GM23248 (cell line): Measurements from ENCODE around the gene PACSIN1. TPM values are rescaled to one million over a fixed set of nuclear protein-coding genes. Genes with fewer than 3 reads are reported as not detected.

Experiments used
- DNase-seq: peaks from one replicate; pipeline ENCODE4 v3.0.0-alpha.2; 2015
- H2AFZ ChIP-seq: fragments of 200-600 bp; sonication (generic); 2 replicates; pipeline ENCODE4 v1.6.1; 2016; ENCODE audit warnings: antibody characterized with exemption
- H3F3A ChIP-seq: fragments of 200-600 bp; sonication (generic); 2 replicates; pipeline ENCODE4 v1.6.1; 2016; ENCODE audit warnings: mild to moderate bottlenecking, antibody characterized with exemption, mixed run types; ENCODE audit not compliant: insufficient read depth
- H3K27ac ChIP-seq: fragments of 200-600 bp; sonication (generic); 2 replicates; pipeline ENCODE4 v1.5.1; 2016; ENCODE audit warnings: mild to moderate bottlenecking
- H3K27me3 ChIP-seq: fragments of 200-600 bp; sonication (generic); replicated peaks from 2 replicates; pipeline ENCODE4 v1.6.1; 2016; ENCODE audit warnings: mild to moderate bottlenecking; ENCODE audit not compliant: insufficient read depth
- H3K36me3 ChIP-seq: fragments of 200-600 bp; sonication (generic); 2 replicates; pipeline ENCODE4 v1.6.1; 2016; ENCODE audit warnings: low read depth, mild to moderate bottlenecking
- H3K4me1 ChIP-seq: fragments of 200-600 bp; sonication (generic); 2 replicates; pipeline ENCODE4 v1.6.1; 2016; ENCODE audit warnings: mild to moderate bottlenecking; ENCODE audit not compliant: insufficient read depth
- H3K4me2 ChIP-seq: fragments of 200-600 bp; sonication (generic); one replicate; pipeline ENCODE4 v1.6.1; 2016; ENCODE audit warnings: mild to moderate bottlenecking; ENCODE audit not compliant: unreplicated experiment
- H3K4me3 ChIP-seq: fragments of 200-600 bp; sonication (generic); 2 replicates; pipeline ENCODE4 v1.5.1; 2016; ENCODE audit warnings: mild to moderate bottlenecking
- H3K79me2 ChIP-seq: fragments of 200-600 bp; sonication (generic); 2 replicates; pipeline ENCODE4 v1.6.1; 2016; ENCODE audit warnings: mild to moderate bottlenecking; ENCODE audit not compliant: insufficient read depth
- H3K9ac ChIP-seq: fragments of 200-600 bp; sonication (generic); 2 replicates; pipeline ENCODE4 v1.6.1; 2016; ENCODE audit warnings: mild to moderate bottlenecking
- H3K9me2 ChIP-seq: fragments of 200-600 bp; sonication (generic); 2 replicates; pipeline ENCODE4 v1.6.1; 2016; ENCODE audit warnings: mixed run types, mild to moderate bottlenecking, moderate library complexity; ENCODE audit not compliant: insufficient read depth
- H3K9me3 ChIP-seq: fragments of 200-600 bp; sonication (generic); one replicate; pipeline ENCODE4 v1.6.1; 2017; ENCODE audit warnings: low read depth
- H4K20me1 ChIP-seq: fragments of 200-600 bp; sonication (generic); 2 replicates; pipeline ENCODE4 v1.6.0; 2016; ENCODE audit not compliant: insufficient read depth
- EZH2 ChIP-seq: fragments of 200-600 bp; sonication (generic); IDR thresholded peaks from 2 replicates; pipeline ENCODE4 v1.6.1; 2018; ENCODE audit warnings: antibody characterized with exemption, mild to moderate bottlenecking; ENCODE audit not compliant: insufficient read depth, poor library complexity, severe bottlenecking
- EZH2phosphoT487 ChIP-seq: fragments of 200-600 bp; sonication (generic); IDR thresholded peaks from 2 replicates; pipeline ENCODE4 v1.6.1; 2018; ENCODE audit warnings: antibody characterized with exemption, moderate library complexity, mild to moderate bottlenecking, low read depth; ENCODE audit not compliant: insufficient read depth
- WGBS, 2 experiments: methylation state at CpG; one replicate each; pipeline ENCODE4 v1.1.6; 2015 to 2017; ENCODE audit warnings: low lambda C conversion rate in 2 of 2, low coverage in 1 of 2; ENCODE audit errors: missing lambda C conversion rate in 2 of 2; 5-methylcytosine and 5-hydroxymethylcytosine counted together
- in situ Hi-C: fragments of 300-500 bp; cut with MboI; formaldehyde crosslinking; loops from 2 replicates; pipeline ENCODE4 v1.15.0; 2020
- polyA plus RNA-seq: library from polyadenylated mRNA; unstranded; fragments of >200 nt; fragmentation: Nextera tagmentation; extraction: Ambion mirVana; gene quantifications from 2 replicates; pipeline ENCODE4 v1.2.1, GENCODE V29; 2016
- total RNA-seq: library from RNA; depleted of rRNA; stranded (reverse); fragments of >200 nt; shearing (Covaris generic); gene quantifications from 2 replicates; pipeline ENCODE4 v1.2.3, GENCODE V29; 2014

Gene PACSIN1
- total and polyA plus RNA-seq, 2 experiments from 2014 or later, result not detected

- in situ Hi-C loops, result no loop called here
- Histone ChIP-seq H3K9me2 (no peaks in the 10 kb centered on the region), H2AFZ (no peak within 1 kb of the TSS), H3K4me1 (no peaks in the 10 kb centered on the region), H3F3A (no peaks in the 10 kb centered on the region), H3K4me3 (no peak within 1 kb of the TSS), H3K9ac (no peak within 1 kb of the TSS), H3K4me2 (no peak within 1 kb of the TSS), H3K9me3 (no peaks in the 10 kb centered on the region), H4K20me1 (no peaks in the 10 kb centered on the region), H3K36me3 (no peaks in the 10 kb centered on the region), H3K27me3 (no peaks in the 10 kb centered on the region), H3K79me2 (no peaks in the 10 kb centered on the region), H3K27ac (no peak within 1 kb of the TSS)
- TF ChIP-seq EZH2 (no peak), EZH2phosphoT487 (no peak)
- no peak for DNase-seq
- 44 to 45% methylated on average over 6 of the region's 6 CpGs for WGBS, 2 experiments
Observed at GRCh38 chr6:34556031-34556471, 90.2 kb downstream of the PACSIN1 start, which contains the start of gene SPDEF. TSS of gene SPDEF (minus strand) at chr6:34556329. CDS start at chr6:34544455, 11,874 bp downstream.

GRCh38 chr6:34556493-34556892, 90.6 kb downstream of the PACSIN1 start:
- H3K9me2 ChIP-seq, result no peaks in the 10 kb centered on the region
- no peak overlapping the region for H3K4me3 ChIP-seq
- H4K20me1 ChIP-seq, result no peaks in the 10 kb centered on the region
- H3K79me2 ChIP-seq, result no peaks in the 10 kb centered on the region
- no peak overlapping the region for H3K9ac ChIP-seq
- no peak for TF ChIP-seq EZH2
- no peak for TF ChIP-seq EZH2phosphoT487
- no peak overlapping the region for H3K4me2 ChIP-seq
- no peak overlapping the region for H2AFZ ChIP-seq
- no peaks in the 10 kb centered on the region for H3K36me3 ChIP-seq
- H3K4me1 ChIP-seq, result no peaks in the 10 kb centered on the region
- WGBS, 2 experiments, result 70 to 75% methylated on average over 9 of the region's 9 CpGs
- in situ Hi-C loops, result no loop called here
- H3K27me3 ChIP-seq, result no peaks in the 10 kb centered on the region
- no peaks in the 10 kb centered on the region for H3K9me3 ChIP-seq
- no peaks in the 10 kb centered on the region for H3F3A ChIP-seq
- H3K27ac ChIP-seq, result no peak overlapping the region
- DNase-seq, result no peak

GRCh38 chr6:34557228-34557627, 91.4 kb downstream of the PACSIN1 start:
- Histone ChIP-seq H4K20me1 (no peaks in the 10 kb centered on the region), H3K79me2 (no peaks in the 10 kb centered on the region), H3K27ac (no peak overlapping the region), H2AFZ (no peak overlapping the region), H3K9me3 (no peaks in the 10 kb centered on the region), H3K4me1 (no peaks in the 10 kb centered on the region), H3K9ac (no peak overlapping the region), H3K36me3 (no peaks in the 10 kb centered on the region), H3K27me3 (no peaks in the 10 kb centered on the region), H3K9me2 (no peaks in the 10 kb centered on the region), H3K4me3 (no peak overlapping the region), H3K4me2 (no peak overlapping the region), H3F3A (no peaks in the 10 kb centered on the region)
- WGBS, 2 experiments, result 72 to 78% methylated on average over 9 of the region's 9 CpGs
- in situ Hi-C loops, result no loop called here
- TF ChIP-seq EZH2phosphoT487, result no peak
- TF ChIP-seq EZH2, result no peak
- no peak for DNase-seq

DNA sequence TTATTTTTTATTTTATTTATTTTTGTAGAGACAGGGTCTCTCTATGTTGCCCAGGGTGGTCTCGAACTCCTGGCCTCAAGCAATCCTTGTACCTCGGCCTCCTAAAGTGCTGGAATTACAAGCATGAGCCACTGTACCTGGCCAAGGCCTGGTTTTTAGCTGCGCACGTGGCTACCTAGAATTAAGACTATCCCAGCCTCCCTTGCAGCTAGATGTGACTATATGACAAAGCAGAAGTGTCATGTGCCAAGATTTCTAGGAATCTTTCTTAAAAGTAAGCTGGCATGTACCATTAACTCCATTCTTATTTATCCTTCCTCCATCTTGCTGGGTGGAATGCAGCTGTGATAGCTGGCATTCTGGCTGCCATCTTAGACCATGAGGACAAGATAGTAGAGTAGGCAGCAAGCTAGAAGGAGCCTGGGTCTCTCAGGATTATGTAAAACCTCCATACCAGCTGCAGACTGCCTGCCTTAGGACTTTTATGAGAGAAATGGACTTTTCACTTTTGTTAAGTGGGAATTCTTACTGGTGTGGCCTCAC, 92.4 kb downstream of the PACSIN1 start:
- Histone ChIP-seq H4K20me1 (no peaks in the 10 kb centered on the region), H2AFZ (no peak overlapping the region), H3K4me2 (no peak overlapping the region), H3K4me1 (no peaks in the 10 kb centered on the region), H3K9me2 (no peaks in the 10 kb centered on the region), H3K9ac (no peak overlapping the region), H3K4me3 (no peak overlapping the region), H3K27me3 (no peaks in the 10 kb centered on the region), H3K36me3 (no peaks in the 10 kb centered on the region), H3K9me3 (no peaks in the 10 kb centered on the region), H3K79me2 (no peaks in the 10 kb centered on the region), H3K27ac (no peak overlapping the region), H3F3A (no peaks in the 10 kb centered on the region)
- in situ Hi-C loops, result no loop called here
- WGBS, 2 experiments, result 77 to 79% methylated on average over 4 of the region's 4 CpGs
- TF ChIP-seq EZH2phosphoT487 (no peak), EZH2 (no peak)
- DNase-seq, result no peak
